T-helper 2 cell treated with Interferon-gamma antibody and Interleukin-4, amounts not matched to agents 5 μg/mL and 100 μg/mL, for 36 hours (primary cell): Measurements from ENCODE around the gene MTHFD1L.
A peak's percentile ranks its signal among the peaks of the same experiment; 100 is the strongest.
"Not testable (repeated sequence)": the region's sequence is repeated elsewhere in the genome, so short reads cannot be mapped to it uniquely, and the experiment has no call there.

Experiments used
- DNase-seq: peaks from one replicate; pipeline ENCODE4 v3.0.0; 2021; ENCODE audit warnings: low spot score
- H3K27ac Mint-ChIP-seq: one replicate; pipeline ENCODE4 v1.8.0; 2021; ENCODE audit warnings: mild to moderate bottlenecking, mixed read lengths
- H3K27me3 Mint-ChIP-seq: one replicate; pipeline ENCODE4 v1.8.0; 2021; ENCODE audit warnings: low read depth, mixed read lengths
- H3K36me3 Mint-ChIP-seq: one replicate; pipeline ENCODE4 v1.8.0; 2021; ENCODE audit warnings: low read depth, mixed read lengths
- H3K4me1 Mint-ChIP-seq: one replicate; pipeline ENCODE4 v1.8.0; 2021; ENCODE audit warnings: low read depth, mixed read lengths
- H3K4me3 Mint-ChIP-seq: one replicate; pipeline ENCODE4 v1.8.0; 2022; ENCODE audit warnings: mild to moderate bottlenecking, moderate library complexity, mixed read lengths
- H3K9me3 Mint-ChIP-seq: one replicate; pipeline ENCODE4 v1.8.0; 2021; ENCODE audit warnings: mixed read lengths

MTHFD1L gene

DNA sequence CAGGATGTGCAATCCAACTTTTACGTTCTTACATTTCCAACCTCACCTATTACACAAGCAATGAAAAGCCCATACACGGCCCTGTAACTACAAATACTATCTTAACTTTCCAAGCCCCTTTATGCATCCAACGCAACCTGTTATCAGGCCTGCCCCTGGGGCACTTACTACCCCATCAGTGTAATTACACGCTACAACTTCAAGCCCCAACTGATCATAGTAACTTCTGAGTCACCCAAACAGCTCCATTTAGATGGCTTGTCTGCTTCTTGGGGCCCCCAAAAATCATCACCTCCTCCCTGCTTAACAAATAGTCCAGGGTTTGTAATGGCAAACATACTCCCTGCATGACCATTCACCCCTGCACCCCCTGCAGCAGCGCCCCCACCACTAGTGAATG, 11.1 kb upstream of the MTHFD1L start:
- H3K4me3 Mint-ChIP-seq, H3K4me1 Mint-ChIP-seq, DNase-seq, H3K27ac Mint-ChIP-seq, H3K36me3 Mint-ChIP-seq, H3K9me3 Mint-ChIP-seq: not testable (repeated sequence)
- H3K27me3 Mint-ChIP-seq, result peaks cover 26% of the 10 kb centered on the region

DNA sequence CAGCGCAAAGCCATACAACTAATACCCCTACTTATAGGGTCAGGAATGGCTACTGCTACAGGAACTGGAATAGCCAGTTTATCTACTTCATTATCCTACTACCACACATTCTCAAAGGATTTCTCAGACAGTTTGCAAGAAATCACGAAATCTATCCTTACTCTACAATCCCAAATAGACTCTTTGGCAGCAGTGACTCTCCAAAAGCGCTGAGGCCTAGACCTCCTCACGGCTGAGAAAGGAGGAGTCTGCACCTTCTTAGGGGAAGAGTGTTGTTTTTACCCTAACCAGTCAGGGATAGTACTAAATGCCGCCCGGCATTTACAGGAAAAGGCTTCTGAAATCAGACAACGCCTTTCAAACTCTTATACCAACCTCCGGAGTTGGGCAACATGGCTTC, 10.3 kb upstream of the MTHFD1L start:
- peaks cover 27% of the 10 kb centered on the region for H3K27me3 Mint-ChIP-seq
- H3K9me3 Mint-ChIP-seq, H3K36me3 Mint-ChIP-seq, DNase-seq, H3K27ac Mint-ChIP-seq, H3K4me1 Mint-ChIP-seq, H3K4me3 Mint-ChIP-seq: not testable (repeated sequence)

DNA sequence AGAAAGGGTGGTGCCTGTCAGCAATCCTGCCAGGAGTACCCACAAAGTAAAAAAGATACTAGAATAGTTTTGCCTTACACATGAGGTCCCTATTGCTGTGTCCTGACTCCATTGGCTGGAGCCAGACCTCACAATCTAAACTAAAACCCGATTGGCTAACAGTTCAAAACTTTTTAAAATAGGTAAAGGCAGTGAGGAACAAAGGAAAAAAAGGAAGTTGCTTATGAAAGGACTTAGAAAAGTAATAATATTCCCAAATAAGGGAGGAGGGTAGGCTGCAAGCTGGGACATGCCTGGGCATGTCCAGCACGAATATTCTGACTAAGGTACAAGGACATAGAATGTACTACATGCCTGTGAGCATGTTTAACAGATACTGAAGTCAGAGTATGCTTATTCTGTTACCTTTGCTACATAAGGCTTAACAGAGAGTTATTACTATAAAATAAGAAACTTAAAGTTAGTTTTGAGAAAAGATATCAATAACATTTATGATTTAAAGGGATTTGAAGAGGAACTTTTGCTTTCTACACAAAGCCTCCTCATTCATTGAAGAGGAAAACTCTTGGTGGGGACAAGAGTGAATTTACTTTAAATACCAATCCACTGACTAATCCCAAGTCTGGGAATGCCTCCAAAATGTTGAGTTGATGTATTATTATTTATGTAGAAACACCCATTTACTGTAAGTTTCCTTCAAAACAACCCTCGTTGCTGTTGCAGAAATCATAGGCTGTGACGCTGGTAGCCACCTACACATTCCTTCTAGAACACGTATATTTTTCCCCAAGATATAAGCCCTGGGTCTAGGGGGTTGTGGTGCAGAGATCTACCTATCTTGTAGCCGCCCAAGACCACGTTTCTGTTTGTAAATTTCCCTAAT, 8.2 kb upstream of the MTHFD1L start:
- no peaks in the 10 kb centered on the region for H3K9me3 Mint-ChIP-seq
- H3K27ac Mint-ChIP-seq, result no peak overlapping the region
- peaks cover 16% of the 10 kb centered on the region for H3K4me1 Mint-ChIP-seq
- no peak for DNase-seq
- H3K36me3 Mint-ChIP-seq, result no peaks in the 10 kb centered on the region
- H3K27me3 Mint-ChIP-seq, result peaks cover 33% of the 10 kb centered on the region
- H3K4me3 Mint-ChIP-seq, result no peak overlapping the region

DNA sequence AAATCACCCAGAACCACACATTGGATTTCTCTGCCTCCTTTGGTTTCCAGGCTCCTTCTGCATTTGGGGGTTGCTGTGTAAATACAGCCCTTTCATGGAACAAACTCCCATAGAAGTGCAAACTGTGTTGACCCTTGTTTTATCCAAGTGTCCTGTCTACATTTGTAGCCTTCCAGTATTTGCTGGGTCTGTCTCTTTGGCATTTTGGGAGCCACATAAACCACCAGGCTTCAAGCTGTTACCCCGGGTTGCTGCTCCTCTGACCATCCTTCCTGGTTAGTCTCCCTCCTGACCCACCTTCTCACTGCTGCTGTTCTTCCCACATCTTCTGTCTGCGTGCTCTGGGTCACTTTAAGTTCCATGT, 7.6 kb upstream of the MTHFD1L start:
- Mint-ChIP-seq H3K4me3 (no peak overlapping the region), H3K36me3 (no peaks in the 10 kb centered on the region), H3K9me3 (no peaks in the 10 kb centered on the region), H3K27ac (no peak overlapping the region), H3K27me3 (peaks cover 33% of the 10 kb centered on the region), H3K4me1 (peaks cover 22% of the 10 kb centered on the region)
- no peak for DNase-seq

DNA sequence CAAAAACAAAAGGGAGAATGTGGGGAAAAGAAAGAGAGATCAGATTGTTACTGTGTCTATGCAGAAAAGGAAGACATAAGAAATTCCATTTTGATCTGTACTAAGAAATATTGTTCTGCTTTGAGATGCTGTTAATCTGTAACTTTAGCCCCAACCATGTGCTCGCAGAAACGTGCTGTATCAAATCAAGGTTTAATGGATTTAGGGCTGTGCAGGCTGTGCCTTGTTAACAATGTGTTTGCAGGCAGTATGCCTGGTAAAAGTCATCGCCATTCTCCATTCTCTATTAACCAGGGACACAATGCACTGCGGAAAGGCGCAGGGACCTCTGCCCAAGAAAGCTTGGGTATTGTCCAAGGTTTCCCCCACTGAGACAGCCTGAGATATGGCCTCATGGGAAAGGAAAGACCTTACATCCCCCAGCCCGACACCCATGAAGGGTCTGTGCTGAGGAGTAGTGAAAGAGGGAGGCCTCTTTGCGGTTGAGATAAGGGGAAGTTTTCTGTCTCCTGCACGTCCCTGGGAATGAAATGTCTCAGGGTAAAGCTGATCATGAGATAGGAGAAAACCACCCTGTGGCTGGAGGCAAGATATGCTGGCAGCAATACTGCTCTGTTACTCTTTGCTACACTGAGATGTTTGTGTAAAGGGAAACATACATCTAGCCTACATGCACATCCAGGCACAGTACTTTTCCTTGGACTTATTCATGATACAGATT, 3.9 kb upstream of the MTHFD1L start:
- H3K4me1 Mint-ChIP-seq, result peaks cover 35% of the 10 kb centered on the region
- H3K27ac Mint-ChIP-seq, H3K36me3 Mint-ChIP-seq, H3K9me3 Mint-ChIP-seq: not testable (repeated sequence)
- DNase-seq, result peak; percentile 50
- peak overlapping the region; percentile 4 for H3K4me3 Mint-ChIP-seq
- peaks cover 34% of the 10 kb centered on the region for H3K27me3 Mint-ChIP-seq

DNA sequence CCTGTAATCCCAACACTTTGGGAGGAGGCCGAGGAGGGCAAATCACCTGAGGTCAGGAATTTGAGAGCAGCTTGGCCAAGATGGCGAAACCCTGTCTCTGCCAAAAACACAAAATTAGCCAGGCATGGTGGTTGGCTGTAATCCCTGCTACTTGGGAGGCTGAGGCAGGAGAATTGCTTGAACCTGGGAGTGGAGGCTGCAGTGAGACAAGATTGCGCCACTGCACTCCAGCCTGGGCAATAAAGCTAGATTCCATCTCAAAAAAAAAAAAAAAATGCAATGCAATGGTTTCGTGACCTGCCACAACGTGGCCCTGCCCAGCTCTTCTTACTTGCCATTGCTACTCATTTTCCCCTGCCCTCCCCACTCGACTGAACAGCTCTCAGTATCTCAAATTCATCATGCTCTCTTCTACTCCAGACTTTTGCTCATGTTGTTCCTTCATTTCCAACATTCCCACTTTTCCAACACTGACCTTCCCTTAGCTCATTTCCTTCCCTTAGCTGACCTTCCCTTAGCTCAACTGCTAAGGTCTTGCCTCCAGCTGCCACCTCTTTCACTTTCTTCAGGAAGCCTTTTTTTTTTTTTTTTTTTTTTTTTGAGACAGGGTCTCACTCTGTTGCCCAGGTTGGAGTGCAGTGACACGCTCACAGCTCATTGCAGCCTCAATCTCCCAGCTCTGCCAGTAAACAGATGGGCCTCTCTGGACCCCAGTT, 2.1 kb upstream of the MTHFD1L start:
- H3K9me3 Mint-ChIP-seq, result no peaks in the 10 kb centered on the region
- DNase-seq, result no peak
- H3K27me3 Mint-ChIP-seq, result peaks cover 31% of the 10 kb centered on the region
- H3K4me1 Mint-ChIP-seq, result peaks cover 38% of the 10 kb centered on the region
- peak overlapping the region; percentile 46 for H3K27ac Mint-ChIP-seq
- H3K36me3 Mint-ChIP-seq, result peaks cover 7% of the 10 kb centered on the region
- no peak overlapping the region for H3K4me3 Mint-ChIP-seq

DNA sequence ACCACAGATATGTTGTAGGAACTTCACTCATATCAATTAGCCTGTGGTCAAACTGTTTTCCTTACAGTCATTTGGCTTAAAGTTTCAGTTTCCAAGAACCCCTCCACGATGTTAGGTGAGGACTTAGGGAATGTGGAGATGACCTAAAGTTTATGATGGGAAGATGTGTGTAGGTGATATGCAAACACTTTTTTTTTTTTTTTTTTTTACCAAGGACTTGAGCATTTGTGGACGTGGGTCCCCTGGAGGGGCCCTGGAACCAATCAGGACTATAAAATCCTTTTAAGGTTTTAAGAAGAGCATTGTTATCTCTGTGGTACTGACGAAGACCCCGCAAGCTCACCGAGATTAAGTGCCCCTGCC, 478 bp upstream of the MTHFD1L start:
- peaks cover 43% of the 10 kb centered on the region for H3K4me1 Mint-ChIP-seq
- H3K27ac Mint-ChIP-seq, result peak overlapping the region; percentile 70
- no peaks in the 10 kb centered on the region for H3K9me3 Mint-ChIP-seq
- peak overlapping the region; percentile 80 for H3K4me3 Mint-ChIP-seq
- peaks cover 7% of the 10 kb centered on the region for H3K36me3 Mint-ChIP-seq
- DNase-seq, result no peak
- peaks cover 20% of the 10 kb centered on the region for H3K27me3 Mint-ChIP-seq

DNA sequence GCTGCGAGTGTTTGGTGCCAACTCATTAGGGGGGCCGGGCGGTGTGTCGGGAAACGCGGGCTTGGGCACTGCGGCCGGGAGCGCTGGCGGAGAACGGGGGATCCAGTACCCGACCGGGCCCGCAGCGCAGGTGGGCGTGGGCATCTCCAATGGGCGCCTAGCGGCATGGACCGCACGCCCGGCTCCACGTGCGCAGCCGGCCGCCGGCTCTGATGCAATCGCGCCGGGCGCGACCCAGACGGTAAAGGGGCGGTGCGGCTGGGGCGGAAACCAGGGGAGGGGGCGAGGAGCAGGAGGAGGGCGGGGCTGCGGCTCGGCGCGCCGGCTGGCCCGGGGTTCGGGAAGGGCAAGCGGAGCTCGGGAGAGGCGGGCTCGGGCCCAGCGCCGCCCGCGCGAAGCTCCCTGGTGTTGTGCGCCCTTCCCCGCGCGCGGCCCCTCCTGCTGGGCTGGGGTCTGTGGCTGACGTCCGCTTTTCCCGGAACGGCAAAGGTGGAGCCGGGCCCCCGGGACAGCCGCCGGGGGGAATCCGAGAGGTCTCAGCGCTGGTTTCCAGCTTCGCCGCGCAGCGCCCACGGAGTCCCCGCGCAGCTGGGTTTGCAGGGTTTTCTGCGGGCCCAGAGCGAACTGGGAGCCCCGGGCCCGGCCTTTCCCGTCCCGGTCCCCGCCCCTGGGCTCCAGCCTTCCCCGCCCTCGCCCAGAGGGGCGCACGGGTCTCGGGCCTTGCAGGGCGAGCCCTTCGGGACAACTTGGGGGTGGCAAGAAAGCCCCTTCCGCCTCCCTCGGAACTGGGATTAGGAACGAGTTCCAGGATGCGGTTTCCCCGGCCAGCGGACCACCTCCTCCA, 867 bp downstream of the MTHFD1L start:
- DNase-seq, result peak; percentile 84
- Mint-ChIP-seq H3K27me3 (peaks cover 14% of the 10 kb centered on the region), H3K9me3 (no peaks in the 10 kb centered on the region), H3K27ac (peak overlapping the region; percentile 89), H3K36me3 (peaks cover 7% of the 10 kb centered on the region), H3K4me3 (peak overlapping the region; percentile 96), H3K4me1 (peaks cover 43% of the 10 kb centered on the region)

DNA sequence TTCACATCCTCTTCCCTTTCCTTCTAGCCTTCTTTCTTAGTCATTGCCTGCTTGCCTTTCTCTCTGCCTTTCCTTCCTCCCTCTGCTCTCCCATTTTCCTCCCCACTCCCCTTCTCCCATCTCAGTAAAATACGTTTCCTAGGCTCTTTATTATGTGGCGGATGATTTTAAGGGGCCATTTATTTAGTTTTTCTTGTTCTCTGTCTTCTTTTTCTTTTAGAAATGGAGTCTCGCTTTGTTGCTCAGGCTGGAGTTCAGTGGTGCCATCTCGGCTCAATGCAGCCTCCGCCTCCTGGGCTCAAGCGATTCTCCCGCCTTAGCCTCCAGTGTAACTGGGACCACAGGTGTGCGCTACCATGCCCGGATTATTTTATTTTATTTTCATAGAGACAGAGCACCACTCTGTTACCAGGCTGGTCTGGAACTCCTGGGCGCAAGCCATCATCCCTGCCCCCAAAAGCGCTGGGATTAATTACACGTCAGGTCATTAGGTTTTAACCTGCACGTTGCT, 1.5 kb downstream of the MTHFD1L start:
- no peak for DNase-seq
- Mint-ChIP-seq H3K36me3 (peaks cover 7% of the 10 kb centered on the region), H3K27me3 (peaks cover 11% of the 10 kb centered on the region), H3K9me3 (no peaks in the 10 kb centered on the region), H3K27ac (peak overlapping the region; percentile 89), H3K4me1 (peaks cover 36% of the 10 kb centered on the region), H3K4me3 (peak overlapping the region; percentile 96)

DNA sequence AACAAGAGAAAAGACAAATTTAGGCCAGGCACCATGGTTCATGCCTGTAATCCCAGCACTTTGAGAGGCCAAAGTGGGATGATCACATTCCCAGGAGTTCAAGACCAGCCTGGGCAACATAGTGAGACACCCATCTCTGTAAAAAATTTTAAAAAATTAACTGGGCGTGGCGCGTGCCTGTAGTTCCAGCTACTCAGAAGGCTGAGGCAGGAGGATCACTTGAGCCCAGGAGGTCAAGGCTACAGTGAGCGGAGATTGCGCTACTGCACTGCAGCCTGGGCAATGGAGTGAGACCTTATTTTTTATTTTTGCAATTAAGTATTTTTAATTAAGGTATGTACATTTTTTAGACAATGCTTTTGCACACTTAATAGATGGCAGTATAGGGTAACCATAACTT, 3.3 kb downstream of the MTHFD1L start:
- H3K9me3 Mint-ChIP-seq, result no peaks in the 10 kb centered on the region
- DNase-seq, result no peak
- peaks cover 24% of the 10 kb centered on the region for H3K4me1 Mint-ChIP-seq
- H3K27ac Mint-ChIP-seq, result no peak overlapping the region
- peaks cover 2% of the 10 kb centered on the region for H3K27me3 Mint-ChIP-seq
- H3K36me3 Mint-ChIP-seq, result peaks cover 10% of the 10 kb centered on the region
- no peak overlapping the region for H3K4me3 Mint-ChIP-seq

DNA sequence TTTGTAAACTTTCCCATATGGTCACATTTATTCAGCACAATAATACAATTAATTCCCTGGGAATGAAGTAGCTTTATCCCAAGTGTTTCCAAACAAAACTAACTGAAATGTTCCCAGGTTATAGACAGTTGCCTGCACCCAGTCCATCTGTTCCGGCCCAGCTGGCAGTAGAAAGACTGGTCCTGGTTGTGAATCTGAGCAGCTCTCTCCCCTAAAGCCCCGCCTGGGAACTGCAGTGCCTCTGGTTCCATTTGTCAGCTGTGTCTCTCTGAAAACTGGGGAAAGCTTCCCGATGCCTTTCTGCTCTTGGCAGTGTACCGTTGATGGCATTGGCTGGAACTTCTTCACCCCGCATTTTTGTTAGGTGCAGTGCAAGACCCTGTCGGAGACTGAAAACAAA, 8.7 kb downstream of the MTHFD1L start:
- Mint-ChIP-seq H3K9me3 (no peaks in the 10 kb centered on the region), H3K27me3 (no peaks in the 10 kb centered on the region), H3K4me1 (peaks cover 8% of the 10 kb centered on the region), H3K36me3 (peaks cover 13% of the 10 kb centered on the region), H3K4me3 (no peak overlapping the region), H3K27ac (no peak overlapping the region)
- no peak for DNase-seq

DNA sequence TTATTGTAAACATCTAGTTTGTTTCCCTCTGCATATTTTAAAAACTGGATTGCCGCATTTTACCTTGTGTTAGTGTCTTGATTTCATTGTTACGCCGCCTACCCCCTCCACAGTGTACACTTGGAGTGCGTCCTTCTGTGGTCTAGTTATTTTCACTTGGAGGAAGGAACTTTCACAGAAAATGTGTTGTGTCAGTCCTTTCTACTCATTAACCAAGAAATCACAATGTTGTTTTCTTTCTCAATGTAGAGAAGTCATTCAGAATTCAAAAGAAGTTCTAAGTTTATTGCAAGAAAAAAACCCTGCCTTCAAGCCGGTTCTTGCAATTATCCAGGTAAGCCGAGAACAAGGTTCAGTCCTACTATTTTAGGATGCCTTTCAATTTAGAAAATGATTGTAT, 10.3 kb downstream of the MTHFD1L start:
- Mint-ChIP-seq H3K36me3 (peaks cover 23% of the 10 kb centered on the region), H3K27me3 (no peaks in the 10 kb centered on the region), H3K4me3 (no peak overlapping the region), H3K9me3 (no peaks in the 10 kb centered on the region), H3K27ac (no peak overlapping the region), H3K4me1 (peaks cover 10% of the 10 kb centered on the region)
- DNase-seq, result no peak

DNA sequence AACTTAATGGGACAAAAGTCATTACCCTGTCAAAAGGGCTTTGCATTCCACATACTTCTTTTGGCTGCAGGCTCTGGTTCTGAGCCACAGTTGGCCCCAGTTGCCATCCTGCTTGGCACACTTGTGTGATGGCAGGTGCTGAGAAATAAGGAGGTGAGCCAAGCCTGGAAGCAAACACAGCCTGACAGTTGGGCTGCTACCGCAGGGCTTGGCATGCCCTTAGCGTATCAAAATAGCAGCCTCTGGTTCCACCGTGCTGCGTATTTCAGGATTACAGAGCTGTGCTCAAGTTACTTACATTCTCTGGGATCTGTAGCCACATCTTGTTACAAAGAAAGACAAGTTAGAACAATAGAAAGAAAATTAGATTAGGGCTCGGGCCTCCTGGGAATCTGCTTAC, 11.1 kb downstream of the MTHFD1L start:
- H3K27ac Mint-ChIP-seq, result no peak overlapping the region
- H3K36me3 Mint-ChIP-seq, result peaks cover 23% of the 10 kb centered on the region
- no peak overlapping the region for H3K4me3 Mint-ChIP-seq
- peaks cover 15% of the 10 kb centered on the region for H3K4me1 Mint-ChIP-seq
- DNase-seq, result no peak
- H3K27me3 Mint-ChIP-seq, result no peaks in the 10 kb centered on the region
- H3K9me3 Mint-ChIP-seq, result no peaks in the 10 kb centered on the region
